ENCODE measurements around the gene TENM4.

The TENM4 gene

DNA sequence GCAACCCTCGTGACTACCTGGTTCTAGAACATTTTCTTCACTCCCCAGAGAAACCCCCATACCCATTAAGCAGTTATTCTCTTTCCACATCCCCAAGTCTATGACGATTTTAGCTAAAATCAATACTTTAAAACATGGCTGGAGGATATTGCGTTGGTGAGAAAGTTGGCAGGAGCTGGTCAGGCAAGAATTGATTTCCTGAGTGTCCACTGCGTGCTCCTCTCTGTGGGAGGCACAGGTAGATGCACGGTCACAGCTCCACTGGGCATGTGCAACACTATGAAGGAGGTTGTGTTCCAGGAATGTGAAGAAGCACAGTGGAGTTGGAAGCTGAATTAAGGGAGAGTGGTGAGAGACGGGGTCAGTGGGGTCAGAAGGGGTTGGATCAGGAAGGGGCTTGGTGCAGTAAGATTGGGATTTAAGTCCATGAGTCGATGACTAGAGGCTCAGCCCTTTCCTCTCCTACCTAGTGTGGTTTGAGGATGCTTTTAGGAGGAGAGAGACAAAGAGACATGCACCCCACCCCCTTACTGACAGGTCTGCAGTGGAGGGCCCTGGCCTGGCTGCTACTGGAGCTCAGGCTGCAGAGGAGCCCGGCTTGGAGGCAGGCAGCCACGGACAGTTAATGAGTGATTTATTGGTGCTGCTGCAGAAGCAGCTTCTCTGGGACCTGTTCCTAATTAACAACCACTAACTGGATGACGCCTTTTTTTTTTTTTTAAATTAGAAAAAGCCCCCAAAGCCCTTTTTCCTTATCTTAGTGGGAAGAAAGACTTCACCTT, 395.6 kb downstream of the TENM4 start:
- no peak overlapping the region for H3K4me3 ChIP-seq (ENCODE audit: low read length)
- TF ChIP-seq ZNF274 (IDR thresholded peaks at IDR 0.05; ENCODE audit: low read depth, low read length) = no peak

- H3K4me3 ChIP-seq (ENCODE audit: low read length) = no peak overlapping the region
- TF ChIP-seq ZNF274 (IDR thresholded peaks at IDR 0.05; ENCODE audit: low read depth, low read length) = no peak
Observed at GRCh38 chr11:79044201-79044600, 396.6 kb downstream of the TENM4 start.

DNA sequence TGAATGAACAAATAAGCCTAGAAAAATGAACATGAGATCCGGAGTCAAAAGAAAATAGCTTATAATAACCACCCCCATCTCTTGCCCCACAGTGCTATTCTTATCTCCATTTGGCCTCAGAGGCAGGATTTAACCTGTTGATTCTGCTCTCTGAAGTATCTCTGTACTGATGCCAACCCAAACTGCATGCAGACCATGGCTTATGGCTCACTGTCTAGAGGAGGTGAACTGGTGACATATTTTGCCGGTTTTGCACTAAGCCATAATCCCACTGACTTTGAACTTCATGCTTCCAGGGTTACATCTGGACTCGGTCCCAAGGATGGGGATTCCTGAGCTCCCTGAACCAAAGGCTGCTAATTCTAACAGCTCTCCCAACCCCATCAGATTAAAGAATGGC, 397.1 kb downstream of the TENM4 start:
- H3K4me3 ChIP-seq (ENCODE audit: low read length) = no peak overlapping the region
- no peak for TF ChIP-seq ZNF274 (IDR thresholded peaks at IDR 0.05; ENCODE audit: low read depth, low read length)

GRCh38 chr11:79042824-79043223, 398.0 kb downstream of the TENM4 start:
- H3K4me3 ChIP-seq (ENCODE audit: low read length) = no peak overlapping the region
- no peak for TF ChIP-seq ZNF274 (IDR thresholded peaks at IDR 0.05; ENCODE audit: low read depth, low read length)

GRCh38 chr11:79040348-79040747, 400.5 kb downstream of the TENM4 start:
- no peak for TF ChIP-seq ZNF274 (IDR thresholded peaks at IDR 0.05; ENCODE audit: low read depth, low read length)
- H3K4me3 ChIP-seq (ENCODE audit: low read length) = no peak overlapping the region

DNA sequence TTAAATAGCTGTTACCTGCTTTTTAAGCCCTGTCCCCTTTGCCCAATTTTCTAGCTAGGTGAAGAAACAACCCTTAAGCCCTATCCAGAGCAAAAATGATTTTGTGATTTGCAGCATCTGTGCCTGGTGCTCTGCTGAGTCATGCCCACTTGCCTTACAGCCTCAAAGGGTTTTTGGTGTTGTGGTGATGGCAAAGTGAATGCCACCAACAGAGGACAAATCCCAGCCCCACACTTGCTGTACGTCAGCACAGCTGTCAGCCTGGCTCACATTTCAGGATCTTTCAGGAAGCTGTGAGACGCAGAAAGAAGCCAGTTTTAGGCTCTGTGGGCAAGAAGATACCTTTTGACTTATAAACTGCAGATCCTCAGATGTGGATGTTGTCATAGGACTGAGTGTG, 401.7 kb downstream of the TENM4 start:
- TF ChIP-seq ZNF274 (IDR thresholded peaks at IDR 0.05; ENCODE audit: low read depth, low read length) = no peak
- H3K4me3 ChIP-seq (ENCODE audit: low read length) = no peak overlapping the region

DNA sequence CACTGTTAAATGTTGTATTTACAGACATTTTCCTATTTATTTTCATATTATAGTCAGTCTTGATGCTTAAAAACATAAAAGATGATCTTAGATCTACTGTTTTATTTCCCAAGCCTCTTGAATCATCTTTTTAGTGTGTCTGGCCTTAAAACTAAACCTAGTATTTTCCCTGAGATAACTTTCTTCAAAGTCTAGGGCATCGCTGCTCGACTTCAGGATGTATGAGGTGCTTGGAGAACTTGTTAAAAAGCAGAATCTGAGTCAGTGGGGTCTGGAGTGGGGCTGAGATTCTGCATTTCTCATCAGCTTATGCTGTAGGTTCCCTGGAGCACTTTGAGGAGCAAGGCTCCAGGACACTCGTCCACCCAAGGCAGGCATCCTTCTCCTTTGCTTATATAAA, 404.9 kb downstream of the TENM4 start:
- TF ChIP-seq ZNF274 (IDR thresholded peaks at IDR 0.05; ENCODE audit: low read depth, low read length) = no peak

DNA sequence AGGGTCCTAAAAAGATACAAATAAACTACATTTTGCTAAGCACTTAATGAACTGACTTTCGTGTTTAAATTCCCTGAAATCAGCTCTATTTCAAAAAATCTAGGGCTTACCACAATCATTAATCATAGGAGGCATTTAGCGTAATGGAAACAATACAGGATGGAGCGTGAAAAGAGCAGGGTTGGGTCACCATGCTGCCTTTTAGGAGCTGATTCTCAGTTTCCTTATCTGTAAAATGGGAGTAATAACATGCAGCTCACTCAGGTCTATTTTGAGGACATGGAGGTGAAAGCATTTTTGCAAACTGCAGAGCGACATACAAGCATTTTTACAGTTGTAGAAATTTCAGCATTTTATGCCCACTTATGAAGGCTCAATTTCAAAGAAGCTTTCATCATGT, 407.0 kb downstream of the TENM4 start:
- H3K4me3 ChIP-seq (ENCODE audit: low read length) = no peak overlapping the region
- no peak for TF ChIP-seq ZNF274 (IDR thresholded peaks at IDR 0.05; ENCODE audit: low read depth, low read length)

More for the DNA sequence above, 404.9 kb downstream of the TENM4 start:
- no peak overlapping the region for H3K4me3 ChIP-seq (ENCODE audit: low read length)

GRCh38 chr11:79030448-79030847, 410.4 kb downstream of the TENM4 start:
- no peak for TF ChIP-seq ZNF274 (IDR thresholded peaks at IDR 0.05; ENCODE audit: low read depth, low read length)
- no peak overlapping the region for H3K4me3 ChIP-seq (ENCODE audit: low read length)

DNA sequence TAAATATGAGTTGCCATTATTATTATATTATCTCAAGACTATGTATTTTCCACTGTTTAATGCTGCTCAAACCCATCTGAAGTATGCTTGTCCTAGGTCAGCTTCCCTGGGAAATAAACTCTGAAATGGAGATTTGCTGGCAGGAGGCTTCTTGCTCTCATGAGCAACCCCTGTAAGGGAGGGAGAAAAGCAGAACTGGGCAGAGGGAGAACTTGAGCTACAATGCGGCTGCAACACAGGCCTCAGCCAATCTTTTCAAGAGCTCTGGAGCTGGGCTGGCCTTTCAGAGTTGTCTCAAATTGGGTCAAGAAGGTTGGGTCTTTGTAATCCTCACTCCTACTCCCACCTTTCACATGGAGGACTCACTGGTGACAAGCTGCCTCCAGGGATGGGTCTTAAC, 412.6 kb downstream of the TENM4 start:
- H3K4me3 ChIP-seq (ENCODE audit: low read length) = no peak overlapping the region
- TF ChIP-seq ZNF274 (IDR thresholded peaks at IDR 0.05; ENCODE audit: low read depth, low read length) = no peak

DNA sequence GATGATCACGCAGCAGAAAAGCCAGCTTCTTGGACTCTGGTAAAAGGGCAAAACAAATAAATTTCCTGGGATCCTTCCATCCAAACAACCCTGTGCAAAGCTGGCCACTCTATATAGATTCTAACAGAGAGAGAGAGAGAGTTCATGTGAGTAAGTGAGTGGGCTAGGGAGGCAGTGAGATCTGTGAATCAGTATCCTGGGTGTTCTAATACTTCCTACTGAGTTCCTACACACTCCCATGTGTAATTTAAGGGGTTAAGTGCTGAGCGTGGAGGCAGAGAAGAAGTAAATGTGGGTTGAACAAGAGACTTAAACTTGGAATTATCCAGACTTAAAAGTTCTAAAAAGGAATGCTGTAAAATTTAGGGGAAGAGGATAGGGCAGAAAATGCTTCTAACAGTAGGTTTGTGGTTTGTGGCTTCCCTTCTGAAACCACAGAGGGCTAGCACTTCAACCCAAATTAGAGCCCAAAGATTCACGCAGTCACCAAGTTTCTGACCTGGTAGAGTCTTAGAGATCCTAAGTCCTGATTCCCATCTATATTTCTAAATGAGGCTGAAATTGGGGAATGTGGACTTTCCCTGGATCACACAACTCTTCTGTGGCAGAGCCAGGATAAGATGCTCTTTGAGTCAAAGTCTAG, 413.9 kb downstream of the TENM4 start:
- no peak for TF ChIP-seq ZNF274 (IDR thresholded peaks at IDR 0.05; ENCODE audit: low read depth, low read length)
- no peak overlapping the region for H3K4me3 ChIP-seq (ENCODE audit: low read length)

DNA sequence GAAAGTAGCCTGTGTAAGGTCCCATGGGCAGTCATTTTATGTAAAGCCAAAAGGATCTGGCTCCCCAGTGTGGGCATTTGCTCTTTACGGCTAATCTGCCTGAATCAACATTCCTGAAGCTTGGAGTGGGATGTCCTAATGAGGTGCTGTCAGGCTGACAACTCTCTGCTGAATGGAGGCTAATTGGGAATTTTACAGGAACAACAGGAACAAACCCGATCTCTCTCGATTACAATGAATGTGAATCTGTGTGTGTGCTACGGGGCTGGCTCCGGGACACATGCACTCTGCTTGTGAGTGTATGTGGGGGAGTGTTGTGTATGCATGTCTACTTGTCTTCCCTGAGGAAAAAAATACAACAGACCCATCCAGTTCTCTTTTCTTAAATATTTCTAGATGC, 415.2 kb downstream of the TENM4 start:
- no peak for TF ChIP-seq ZNF274 (IDR thresholded peaks at IDR 0.05; ENCODE audit: low read depth, low read length)
- H3K4me3 ChIP-seq (ENCODE audit: low read length) = no peak overlapping the region

DNA sequence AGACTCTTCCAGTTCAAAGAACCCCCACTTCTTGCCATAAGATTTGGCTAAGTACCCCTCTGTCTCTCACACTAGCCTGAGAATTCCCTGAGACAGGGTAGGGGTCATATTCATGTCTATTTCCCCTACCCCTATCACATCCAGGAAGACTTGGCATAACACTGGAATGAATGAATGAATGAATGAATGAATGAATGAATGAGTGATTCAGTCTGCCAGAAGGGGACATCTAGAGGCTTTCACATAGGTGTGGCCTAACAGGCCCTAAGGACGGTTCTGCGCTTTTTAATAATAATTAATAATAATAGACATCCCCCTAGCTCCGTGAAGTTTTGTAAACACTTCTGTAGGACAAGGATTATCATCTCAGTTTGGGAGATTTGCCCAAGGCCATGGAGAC, 415.7 kb downstream of the TENM4 start:
- no peak overlapping the region for H3K4me3 ChIP-seq (ENCODE audit: low read length)
- no peak for TF ChIP-seq ZNF274 (IDR thresholded peaks at IDR 0.05; ENCODE audit: low read depth, low read length)

- no peak for TF ChIP-seq ZNF274 (IDR thresholded peaks at IDR 0.05; ENCODE audit: low read depth, low read length)
- no peak overlapping the region for H3K4me3 ChIP-seq (ENCODE audit: low read length)
Observed at GRCh38 chr11:79022265-79022664, 418.6 kb downstream of the TENM4 start.

GRCh38 chr11:79021601-79022000, 419.2 kb downstream of the TENM4 start:
- no peak overlapping the region for H3K4me3 ChIP-seq (ENCODE audit: low read length)
- no peak for TF ChIP-seq ZNF274 (IDR thresholded peaks at IDR 0.05; ENCODE audit: low read depth, low read length)
